Measurements from ENCODE around the gene GC.

GC gene

DNA sequence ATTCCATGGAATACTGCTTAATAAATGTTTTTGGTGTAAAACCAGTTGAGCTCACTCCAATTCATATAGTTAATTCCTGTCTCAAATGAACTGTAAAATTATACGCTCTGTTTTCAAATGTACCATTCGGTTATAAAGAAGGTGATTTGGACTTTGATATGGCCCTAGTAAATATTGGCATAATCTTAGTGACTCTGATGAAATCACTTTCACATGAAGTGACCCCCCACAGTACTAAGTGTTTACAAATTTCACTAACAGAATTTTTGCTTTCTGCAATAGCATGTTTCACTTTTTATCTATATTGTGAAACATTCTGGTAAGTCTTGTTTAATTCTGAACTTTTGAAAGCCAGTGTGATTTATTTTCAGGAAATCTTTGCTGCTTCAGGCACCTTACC lies 10.9 kb downstream of the GC start:
- TF ChIP-seq GATA3 (IDR thresholded peaks at IDR 0.05; ENCODE audit: low read depth, low read length) (no peak), GATA2 (IDR thresholded peaks at IDR 0.05; ENCODE audit: low read depth, low read length) (no peak)

DNA sequence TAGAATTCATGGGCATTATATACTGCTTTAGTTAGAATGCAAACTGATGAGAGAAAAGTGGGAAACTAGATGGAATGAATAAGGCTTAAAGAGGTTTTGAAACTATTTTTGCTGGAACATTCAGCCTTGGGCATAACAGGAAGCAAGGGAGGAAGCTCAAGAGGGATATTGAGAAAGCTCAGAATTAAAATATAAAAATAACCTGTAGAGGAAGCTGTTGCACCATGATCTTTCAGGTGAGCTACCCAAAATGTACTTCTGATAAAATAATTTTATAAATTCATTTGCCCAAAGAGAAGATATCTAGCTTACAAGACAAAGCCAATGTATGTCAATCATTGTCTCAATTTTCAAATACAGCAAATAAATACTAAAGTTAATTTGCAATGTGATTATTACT lies 11.3 kb downstream of the GC start:
- TF ChIP-seq GATA3 (IDR thresholded peaks at IDR 0.05; ENCODE audit: low read depth, low read length) (no peak), GATA2 (IDR thresholded peaks at IDR 0.05; ENCODE audit: low read depth, low read length) (no peak)

DNA sequence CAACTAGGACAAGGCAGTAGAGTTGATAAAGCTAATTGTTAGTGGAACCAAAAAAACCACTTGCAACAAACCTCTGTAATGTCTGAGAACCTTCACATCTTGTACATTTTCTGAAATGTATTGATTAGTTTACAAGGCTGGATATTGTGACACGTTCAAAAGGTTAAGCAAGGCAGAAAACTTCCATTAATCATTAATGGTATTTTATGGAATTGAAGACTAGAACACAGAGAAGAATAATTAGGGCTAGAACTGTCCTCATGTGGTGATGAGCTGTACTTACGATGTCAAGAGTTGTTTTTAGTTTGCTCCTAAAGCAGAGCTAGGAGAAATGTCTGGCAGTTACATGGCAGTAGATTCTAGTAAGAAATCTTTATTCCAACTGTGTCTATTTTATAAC lies 12.3 kb downstream of the GC start:
- no peak for TF ChIP-seq GATA2 (IDR thresholded peaks at IDR 0.05; ENCODE audit: low read depth, low read length)
- no peak for TF ChIP-seq GATA3 (IDR thresholded peaks at IDR 0.05; ENCODE audit: low read depth, low read length)

DNA sequence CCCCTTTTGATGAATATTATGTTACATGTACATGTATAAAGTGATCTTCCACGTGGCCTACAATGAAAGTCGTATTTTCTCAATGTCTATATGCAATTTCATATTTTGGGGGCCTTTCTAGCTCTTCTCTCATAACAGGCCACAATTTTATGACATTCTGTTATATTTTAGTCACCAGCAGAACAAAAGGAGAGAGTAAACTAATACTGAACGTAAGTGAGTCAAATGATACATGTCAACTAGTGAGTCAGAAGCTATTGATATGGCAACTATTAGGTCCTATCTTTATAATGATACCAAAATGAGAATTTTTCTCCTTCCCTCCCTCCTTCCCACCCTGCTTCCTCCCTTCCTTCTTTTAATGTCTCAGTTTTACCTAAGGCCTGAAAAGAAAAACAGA lies 14.4 kb downstream of the GC start:
- TF ChIP-seq GATA3 (IDR thresholded peaks at IDR 0.05; ENCODE audit: low read depth, low read length) = no peak
- TF ChIP-seq GATA2 (IDR thresholded peaks at IDR 0.05; ENCODE audit: low read depth, low read length) = no peak

DNA sequence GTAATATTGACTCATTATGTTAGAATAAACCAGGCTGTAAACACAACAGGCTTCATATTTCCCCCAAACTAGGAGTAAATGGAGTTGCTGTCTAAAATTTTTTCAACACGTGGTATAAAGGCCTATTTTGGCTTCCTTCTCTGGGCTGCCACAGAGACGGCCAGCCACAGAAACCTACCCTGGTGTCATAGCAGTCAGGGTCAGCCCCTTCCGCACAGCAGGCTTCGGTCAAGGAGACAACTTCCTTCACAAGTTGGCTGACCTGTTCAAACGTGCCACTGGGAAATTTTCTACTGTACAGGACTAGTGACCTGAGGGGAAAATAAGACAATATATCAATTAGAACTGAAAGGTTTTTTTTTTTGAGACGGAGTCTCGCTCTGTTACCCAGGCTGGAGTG lies 15.8 kb downstream of the GC start:
- TF ChIP-seq GATA3 (IDR thresholded peaks at IDR 0.05; ENCODE audit: low read depth, low read length) (no peak), GATA2 (IDR thresholded peaks at IDR 0.05; ENCODE audit: low read depth, low read length) (no peak)

DNA sequence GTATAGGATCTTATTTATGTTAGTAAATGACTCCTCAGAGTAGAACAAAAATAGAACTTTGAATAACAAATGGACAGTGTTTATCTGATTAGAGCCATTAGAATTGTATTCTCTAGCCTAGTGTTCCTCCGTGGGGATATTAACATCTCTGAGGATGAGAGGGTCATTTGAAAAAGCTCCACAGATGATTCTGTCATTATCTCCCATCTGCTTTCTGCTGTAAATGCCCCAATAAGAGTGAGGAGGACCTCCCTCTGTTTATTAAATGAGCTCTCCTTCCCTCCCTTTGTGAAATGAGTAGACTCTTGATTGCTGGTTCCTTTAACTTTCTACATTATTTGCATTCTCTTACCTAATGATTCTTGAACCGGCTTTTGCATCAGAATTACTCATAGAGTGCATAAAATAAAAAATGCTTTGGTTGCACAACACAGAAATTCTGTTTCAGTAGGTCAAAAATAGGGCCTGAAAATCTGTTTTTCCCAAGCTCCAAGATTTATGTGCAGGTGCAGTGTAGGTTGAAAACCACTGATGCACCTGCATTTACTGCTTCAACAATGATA lies 18.0 kb downstream of the GC start:
- no peak for TF ChIP-seq GATA2 (IDR thresholded peaks at IDR 0.05; ENCODE audit: low read depth, low read length)
- no peak for TF ChIP-seq GATA3 (IDR thresholded peaks at IDR 0.05; ENCODE audit: low read depth, low read length)

DNA sequence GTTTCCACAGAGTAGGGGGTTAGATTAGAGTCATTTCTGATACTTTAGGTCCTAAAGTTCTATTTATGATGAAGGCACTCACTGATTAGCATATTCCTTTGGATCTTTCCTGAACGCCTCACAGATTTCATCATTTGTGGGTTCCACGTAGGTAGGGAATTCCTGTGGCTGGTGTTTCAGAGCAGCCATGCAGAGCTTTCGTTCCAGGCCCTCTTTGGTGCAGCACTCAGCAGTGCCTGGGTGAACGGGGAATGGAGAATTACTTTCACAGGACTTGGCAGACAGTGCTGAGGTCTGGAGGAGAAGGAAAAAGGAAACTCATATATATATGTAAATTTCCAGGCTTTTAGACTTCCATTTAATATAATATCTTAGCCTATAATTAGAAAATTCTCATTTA lies 18.5 kb downstream of the GC start:
- TF ChIP-seq GATA2 (IDR thresholded peaks at IDR 0.05; ENCODE audit: low read depth, low read length) = no peak
- no peak for TF ChIP-seq GATA3 (IDR thresholded peaks at IDR 0.05; ENCODE audit: low read depth, low read length)

DNA sequence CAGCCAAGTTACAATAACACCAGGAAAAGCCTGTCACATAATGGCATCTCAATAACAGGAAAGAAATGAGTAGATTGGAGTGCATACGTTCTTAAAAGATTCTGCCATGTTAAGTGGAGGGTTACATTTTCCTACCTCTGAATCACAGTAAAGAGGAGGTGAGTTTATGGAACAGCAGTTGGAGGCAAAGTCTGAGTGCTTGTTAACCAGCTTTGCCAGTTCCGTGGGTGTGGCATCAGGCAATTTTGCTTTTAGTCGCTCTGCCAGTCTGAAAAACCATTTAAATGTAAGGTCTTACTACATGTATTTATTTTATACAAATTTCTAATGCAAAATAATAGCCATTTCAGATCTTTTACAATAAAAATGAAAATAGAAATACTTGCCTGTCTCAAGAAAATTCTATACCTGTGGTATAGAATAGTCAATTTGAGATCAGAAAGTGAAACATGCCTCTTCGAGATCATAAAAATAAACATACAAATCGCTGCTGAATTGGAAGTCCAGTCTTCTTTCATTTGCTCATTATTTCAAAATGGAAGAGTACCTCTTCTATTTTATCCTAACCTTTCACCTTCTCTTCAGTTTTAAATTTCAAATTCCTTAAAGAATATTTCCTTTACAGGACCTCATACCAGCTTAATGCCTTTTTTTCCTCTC lies 31.4 kb downstream of the GC start:
- TF ChIP-seq GATA3 (IDR thresholded peaks at IDR 0.05; ENCODE audit: low read depth, low read length) (no peak), GATA2 (IDR thresholded peaks at IDR 0.05; ENCODE audit: low read depth, low read length) (no peak)

DNA sequence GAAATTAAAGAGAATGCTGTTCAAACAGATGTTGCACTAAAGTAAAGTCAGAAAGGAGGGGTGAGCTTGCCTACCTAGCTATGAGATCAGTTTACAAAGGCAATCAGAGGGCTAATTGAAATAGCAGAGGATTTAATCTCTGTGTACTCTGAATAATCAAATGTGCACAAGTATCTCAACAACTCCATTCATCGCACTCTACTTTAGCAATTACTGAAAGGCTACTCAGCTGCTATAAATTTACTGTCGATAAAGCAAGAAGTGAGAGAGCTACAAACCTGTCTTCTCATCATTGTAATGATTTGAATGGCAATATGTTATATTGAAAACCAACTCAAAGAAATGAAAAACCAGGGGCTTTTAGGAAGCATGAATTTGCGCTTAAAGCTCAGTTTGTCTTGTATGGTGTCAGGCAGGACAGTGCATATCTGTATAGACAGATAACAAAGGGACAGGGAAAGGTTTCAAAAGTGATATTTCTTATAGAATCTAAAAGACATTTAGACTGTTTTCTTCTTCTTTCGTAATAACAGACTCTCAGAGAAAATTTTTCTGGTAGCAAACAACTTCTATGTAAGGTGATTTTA lies 34.8 kb downstream of the GC start:
- no peak for TF ChIP-seq GATA3 (IDR thresholded peaks at IDR 0.05; ENCODE audit: low read depth, low read length)
- no peak for TF ChIP-seq GATA2 (IDR thresholded peaks at IDR 0.05; ENCODE audit: low read depth, low read length)

DNA sequence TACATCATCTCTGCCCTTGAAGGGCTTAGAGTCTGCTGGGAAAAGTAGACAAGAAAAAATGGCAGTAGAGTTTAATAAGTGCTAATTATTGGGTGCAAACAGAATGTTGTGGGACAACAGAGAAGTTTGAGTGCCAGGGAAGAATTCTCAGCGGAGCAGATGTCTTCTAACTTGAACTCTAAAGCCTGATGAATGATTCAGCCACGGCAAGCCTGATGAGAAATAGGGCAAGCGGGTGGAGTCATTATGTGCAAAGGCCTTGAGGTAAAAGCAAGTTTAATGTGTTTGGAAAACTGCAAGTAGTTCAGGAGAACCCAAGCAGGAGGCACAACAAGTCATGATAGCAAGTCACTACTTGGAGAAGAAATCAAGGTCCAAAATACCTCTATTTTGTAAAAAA lies 37.5 kb downstream of the GC start:
- no peak for TF ChIP-seq GATA2 (IDR thresholded peaks at IDR 0.05; ENCODE audit: low read depth, low read length)
- TF ChIP-seq GATA3 (IDR thresholded peaks at IDR 0.05; ENCODE audit: low read depth, low read length) = no peak

DNA sequence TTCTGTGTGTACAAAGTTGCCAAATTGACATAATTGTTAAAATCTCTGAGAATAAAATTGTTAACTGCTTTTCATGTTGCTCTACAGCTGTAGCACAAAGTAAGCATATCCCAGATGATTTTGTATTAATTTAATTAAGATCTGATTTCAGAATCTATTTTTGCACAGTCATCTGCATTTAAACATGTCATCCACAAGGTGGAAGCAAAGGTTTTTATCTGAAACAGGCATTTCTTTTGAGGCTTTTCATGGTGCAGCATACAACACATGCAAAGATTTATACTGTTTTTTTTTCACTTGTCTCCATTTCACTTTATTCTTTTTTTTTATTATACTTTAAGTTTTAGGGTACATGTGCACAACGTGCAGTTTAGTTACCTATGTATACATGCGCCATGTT lies 51.2 kb downstream of the GC start:
- no peak for TF ChIP-seq GATA3 (IDR thresholded peaks at IDR 0.05; ENCODE audit: low read depth, low read length)
- no peak for TF ChIP-seq GATA2 (IDR thresholded peaks at IDR 0.05; ENCODE audit: low read depth, low read length)

DNA sequence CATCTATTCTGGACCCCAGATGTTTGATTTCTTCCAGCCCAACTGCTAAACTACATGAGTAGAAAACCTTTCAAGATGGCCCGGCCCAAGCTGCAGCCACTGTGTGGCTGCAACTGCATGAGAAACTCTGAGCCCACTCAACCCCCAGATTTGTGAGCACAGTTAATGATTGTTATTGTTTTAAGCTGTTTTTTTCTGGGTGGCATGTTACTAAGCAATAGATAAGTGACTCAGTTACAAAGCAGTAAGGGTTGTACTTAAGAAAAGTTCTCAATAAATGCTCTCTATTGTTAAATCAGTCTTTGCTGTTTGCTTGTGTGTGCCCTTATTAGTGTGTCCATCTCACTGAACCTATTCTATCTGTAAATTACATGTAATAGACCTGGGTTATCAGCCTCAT lies 51.8 kb downstream of the GC start:
- TF ChIP-seq GATA2 (IDR thresholded peaks at IDR 0.05; ENCODE audit: low read depth, low read length) = no peak
- TF ChIP-seq GATA3 (IDR thresholded peaks at IDR 0.05; ENCODE audit: low read depth, low read length) = no peak

DNA sequence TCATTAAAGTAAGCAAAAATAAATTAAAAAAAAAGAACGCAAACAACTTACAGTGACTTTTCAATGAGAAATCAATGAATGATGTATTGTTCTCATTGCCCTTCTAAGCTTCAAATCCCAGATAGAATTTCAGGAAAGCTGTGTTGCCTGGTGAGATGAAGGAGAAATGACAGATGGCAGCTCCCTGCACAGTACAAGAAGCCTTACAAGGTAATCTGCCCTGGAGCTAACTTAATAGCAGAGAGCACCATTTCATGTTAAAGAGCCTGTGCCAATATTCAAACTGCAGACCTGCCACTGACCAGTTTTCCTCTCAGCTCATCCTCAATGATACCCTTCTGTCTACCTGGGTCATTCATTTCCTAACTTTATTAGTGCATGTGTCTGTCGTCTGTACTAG lies 54.0 kb downstream of the GC start:
- TF ChIP-seq GATA2 (IDR thresholded peaks at IDR 0.05; ENCODE audit: low read depth, low read length) (no peak), GATA3 (IDR thresholded peaks at IDR 0.05; ENCODE audit: low read depth, low read length) (no peak)

DNA sequence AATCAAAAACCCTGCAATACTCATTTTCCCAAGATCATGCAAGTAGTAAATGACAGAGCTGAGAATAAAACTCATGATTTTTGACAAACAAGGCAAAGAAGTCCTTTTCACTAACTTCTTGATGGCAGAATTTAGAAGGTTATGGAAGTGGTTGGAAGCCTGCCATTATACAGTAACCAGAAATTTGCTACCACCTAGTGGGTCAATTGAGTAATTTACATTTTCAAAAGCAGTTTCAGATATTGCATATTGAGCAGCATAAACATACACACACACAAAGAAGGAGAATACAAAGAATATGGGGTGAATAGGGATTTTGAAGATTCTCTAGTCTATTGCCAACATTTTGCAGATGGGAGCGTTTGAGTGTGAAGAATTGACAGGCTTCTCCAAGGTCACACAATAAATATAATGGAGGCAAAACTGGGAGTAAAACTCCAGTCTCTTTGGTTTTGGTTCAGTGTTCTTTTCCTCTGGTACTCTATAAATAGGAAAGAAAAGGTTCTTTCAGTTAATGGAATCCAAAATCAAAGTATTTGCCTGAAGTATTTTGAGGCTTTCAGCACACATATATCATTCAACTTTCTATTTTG lies 70.2 kb downstream of the GC start:
- TF ChIP-seq GATA3 (IDR thresholded peaks at IDR 0.05; ENCODE audit: low read depth, low read length) (no peak), GATA2 (IDR thresholded peaks at IDR 0.05; ENCODE audit: low read depth, low read length) (no peak)

DNA sequence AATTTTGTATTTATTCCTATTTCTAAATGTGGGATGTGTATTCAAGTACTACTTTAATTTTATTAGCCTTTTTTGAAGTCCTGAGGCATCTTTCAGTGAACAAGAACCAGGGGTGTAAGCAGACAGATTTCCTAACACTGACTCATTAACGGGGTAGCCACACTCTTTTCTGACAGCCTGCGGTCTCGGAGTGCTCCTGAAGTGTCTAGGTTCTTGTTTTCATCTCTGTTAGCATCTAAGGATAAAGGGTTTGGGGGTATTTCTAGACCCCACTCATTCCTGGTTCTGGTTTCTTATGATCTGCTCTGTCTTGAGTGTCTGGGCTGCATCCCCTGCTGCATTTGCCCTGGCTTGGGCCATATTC lies 71.9 kb downstream of the GC start:
- no peak for TF ChIP-seq GATA3 (IDR thresholded peaks at IDR 0.05; ENCODE audit: low read depth, low read length)
- TF ChIP-seq GATA2 (IDR thresholded peaks at IDR 0.05; ENCODE audit: low read depth, low read length) = no peak

All from SH-SY5Y (cell line).